ENCODE measurements around the gene SPTBN4.
A peak's percentile ranks its signal among the peaks of the same experiment; 100 is the strongest.
"Not testable (repeated sequence)": the region's sequence is repeated elsewhere in the genome, so short reads cannot be mapped to it uniquely, and the experiment has no call there.

The SPTBN4 gene

GRCh38 chr19:40465557-40466218 lies 1.1 kb upstream of the SPTBN4 start, which contains the start of gene BLVRB:
Gene BLVRB (minus strand): TSS chr19:40465745. CDS start chr19:40465688, 57 bp downstream.
- peak; percentile 98 for DNase-seq

GRCh38 chr19:40466219-40466984 lies 399 bp upstream of the SPTBN4 start:
- DNase-seq = no peak

GRCh38 chr19:40469011-40469410 lies 2.2 kb downstream of the SPTBN4 start:
- no peak for DNase-seq

GRCh38 chr19:40471111-40471510 lies 4.3 kb downstream of the SPTBN4 start:
- DNase-seq = no peak

GRCh38 chr19:40472516-40472915 lies 5.7 kb downstream of the SPTBN4 start:
- no peak for DNase-seq

GRCh38 chr19:40474737-40475136 lies 7.9 kb downstream of the SPTBN4 start:
- DNase-seq = no peak

GRCh38 chr19:40475878-40476644 lies 9.3 kb downstream of the SPTBN4 start:
- DNase-seq = not testable (repeated sequence)

GRCh38 chr19:40486017-40486416 lies 19.2 kb downstream of the SPTBN4 start:
- no peak for DNase-seq

- DNase-seq = no peak
Observed at GRCh38 chr19:40489882-40490230, 23.1 kb downstream of the SPTBN4 start.

GRCh38 chr19:40492274-40492673 lies 25.5 kb downstream of the SPTBN4 start:
- no peak for DNase-seq

GRCh38 chr19:40493778-40494177 lies 27.0 kb downstream of the SPTBN4 start:
- DNase-seq = no peak

- DNase-seq = no peak
Observed at GRCh38 chr19:40494191-40494838, 27.5 kb downstream of the SPTBN4 start.

GRCh38 chr19:40497214-40497613 lies 30.4 kb downstream of the SPTBN4 start:
- no peak for DNase-seq

- no peak for DNase-seq
Observed at GRCh38 chr19:40499320-40499719, 32.5 kb downstream of the SPTBN4 start.

- not testable (repeated sequence) for DNase-seq
Observed at GRCh38 chr19:40500678-40501530, 34.1 kb downstream of the SPTBN4 start.

GRCh38 chr19:40501599-40501998 lies 34.8 kb downstream of the SPTBN4 start:
- DNase-seq = no peak

- no peak for DNase-seq
Observed at GRCh38 chr19:40502081-40502480, 35.3 kb downstream of the SPTBN4 start.

- DNase-seq = no peak
Observed at GRCh38 chr19:40502647-40503319, 36.0 kb downstream of the SPTBN4 start.

GRCh38 chr19:40503320-40503695 lies 36.5 kb downstream of the SPTBN4 start:
- no peak for DNase-seq

GRCh38 chr19:40506099-40506498 lies 39.3 kb downstream of the SPTBN4 start:
- no peak for DNase-seq

- no peak for DNase-seq
Observed at GRCh38 chr19:40507892-40508291, 41.1 kb downstream of the SPTBN4 start.
